Breast epithelium (tissue), 4 donors: Measurements from ENCODE around the gene FES. TPM values are rescaled to one million over a fixed set of nuclear protein-coding genes. Genes with fewer than 3 reads are reported as not detected.

Experiments
- DNase-seq, 2 donors: peaks; one replicate each; pipeline ENCODE4 v3.0.0-alpha.2; 2019; ENCODE audit warnings: low spot score in 2 of 2
- H3K27ac ChIP-seq, 2 donors: fragments of 200-600 bp; sonication (generic) in 1 of 2; one replicate each; pipeline ENCODE4 v1.5.1; 2016 to 2019; ENCODE audit warnings: mild to moderate bottlenecking in 1 of 2
- H3K27me3 ChIP-seq, 2 donors: fragments of 200-600 bp; sonication (generic) in 1 of 2; one replicate each; pipeline versions ENCODE4 v1.5.1 to v1.6.0; 2017 to 2019; ENCODE audit warnings: control low read depth in 1 of 2, mild to moderate bottlenecking in 1 of 2
- H3K36me3 ChIP-seq: fragments of 200-600 bp; one replicate; pipeline ENCODE4 v1.5.1; 2019
- H3K4me1 ChIP-seq, 2 donors: fragments of 200-600 bp; sonication (generic); one replicate each; pipeline ENCODE4 v1.5.1; 2016 to 2019; ENCODE audit warnings: control low read depth in 1 of 2
- H3K4me3 ChIP-seq, 3 donors: fragments of 200-600 bp; sonication (generic); 1 replicate in 2 of 3; 2 replicates in 1 of 3; pipeline ENCODE4 v1.5.1; 2016 to 2019; ENCODE audit warnings: mild to moderate bottlenecking in 3 of 3, moderate library complexity in 2 of 3
- H3K9me3 ChIP-seq, 2 donors: fragments of 200-600 bp; sonication (generic) in 1 of 2; one replicate each; pipeline ENCODE4 v1.5.1; 2016 to 2019; ENCODE audit warnings: control low read depth in 1 of 2
- CTCF ChIP-seq, 3 donors: fragments of 450-650 bp; IDR thresholded peaks; one replicate each; pipeline ENCODE4 v1.5.1; 2016 to 2017; ENCODE audit warnings: antibody characterized with exemption in 3 of 3, mild to moderate bottlenecking in 3 of 3, moderate library complexity in 3 of 3
- POLR2A ChIP-seq: fragments of 450-650 bp; IDR thresholded peaks from one replicate; pipeline ENCODE4 v1.6.1; 2016; ENCODE audit warnings: antibody characterized with exemption, mild to moderate bottlenecking, moderate library complexity
- POLR2AphosphoS5 ChIP-seq, 3 donors: sonication (generic); formaldehyde crosslinking; IDR thresholded peaks; one replicate each; pipeline ENCODE4 v1.6.1; 2017; ENCODE audit warnings: antibody characterized with exemption in 3 of 3
- intact Hi-C: fragments of 100-400 bp; cut with DNase I; formaldehyde crosslinking; loops from one replicate; pipeline ENCODE4 v1.15.1; 2023; ENCODE audit warnings: low total_unique reads
- total RNA-seq, 3 donors: library from RNA; depleted of rRNA; stranded (reverse); fragments of >200 nt; gene quantifications; one replicate each; pipeline ENCODE4 v1.1.0, GENCODE V29; 2016

The FES gene
- total RNA-seq, 3 donors from 2014 or later = 41.4 to 54.7 (median 42.3) TPM

- Histone ChIP-seq H3K36me3 (no peaks in the 10 kb centered on the region), H3K9me3 (no peaks in the 10 kb centered on the region), H3K4me3 (no peak overlapping the region), H3K4me1 (no peaks in the 10 kb centered on the region), H3K27ac (no peak overlapping the region), H3K27me3 (no peaks in the 10 kb centered on the region)
- intact Hi-C loops = no loop called here
- no peak for TF ChIP-seq POLR2AphosphoS5 (IDR thresholded peaks at IDR 0.05)
- TF ChIP-seq POLR2A = no peak
- no peak for TF ChIP-seq CTCF (IDR thresholded peaks at IDR 0.05)
- DNase-seq = no peak
Measured at GRCh38 chr15:90862487-90862886, 21.8 kb upstream of the FES start.

GRCh38 chr15:90862964-90863778 lies 21.1 kb upstream of the FES start:
- H3K27ac ChIP-seq = peak overlapping the region in 1 of 2 donors; percentile 42
- H3K36me3 ChIP-seq = no peaks in the 10 kb centered on the region
- no peaks in the 10 kb centered on the region for H3K27me3 ChIP-seq
- no peaks in the 10 kb centered on the region for H3K9me3 ChIP-seq
- no peak for DNase-seq
- intact Hi-C loops = no loop called here
- H3K4me3 ChIP-seq = no peak overlapping the region
- TF ChIP-seq POLR2A = no peak
- TF ChIP-seq POLR2AphosphoS5 (IDR thresholded peaks at IDR 0.05) = no peak
- no peak for TF ChIP-seq CTCF (IDR thresholded peaks at IDR 0.05)
- no peaks in the 10 kb centered on the region for H3K4me1 ChIP-seq

GRCh38 chr15:90863987-90864386 lies 20.3 kb upstream of the FES start:
- intact Hi-C loops = no loop called here
- no peaks in the 10 kb centered on the region for H3K36me3 ChIP-seq
- no peak overlapping the region for H3K4me3 ChIP-seq
- H3K4me1 ChIP-seq = no peaks in the 10 kb centered on the region
- DNase-seq = no peak
- H3K9me3 ChIP-seq = no peaks in the 10 kb centered on the region
- no peak for TF ChIP-seq POLR2A
- no peak for TF ChIP-seq CTCF (IDR thresholded peaks at IDR 0.05)
- no peaks in the 10 kb centered on the region for H3K27me3 ChIP-seq
- no peak overlapping the region for H3K27ac ChIP-seq

GRCh38 chr15:90864507-90864906 lies 19.8 kb upstream of the FES start:
- Histone ChIP-seq H3K4me1 (no peaks in the 10 kb centered on the region), H3K27ac (no peak overlapping the region), H3K27me3 (no peaks in the 10 kb centered on the region)

More at GRCh38 chr15:90864507-90864906, 19.8 kb upstream of the FES start:
- DNase-seq = no peak
- Histone ChIP-seq H3K9me3 (no peaks in the 10 kb centered on the region), H3K36me3 (no peaks in the 10 kb centered on the region), H3K4me3 (no peak overlapping the region)
- intact Hi-C loops = no loop called here
- no peak for TF ChIP-seq POLR2A
- TF ChIP-seq POLR2AphosphoS5 (IDR thresholded peaks at IDR 0.05) = no peak
- TF ChIP-seq CTCF (IDR thresholded peaks at IDR 0.05) = no peak
